Sigmoid colon (tissue), 7 donors: ENCODE measurements around the gene NAA50. TPM values are rescaled to one million over a fixed set of nuclear protein-coding genes. Genes with fewer than 3 reads are reported as not detected.

Experiments used
- DNase-seq: peaks from one replicate; pipeline ENCODE4 v3.0.0-alpha.2; 2019
- H3K27ac ChIP-seq, 4 donors: fragments of 200-600 bp; sonication (generic); one replicate each; pipeline ENCODE4 v1.5.1; 2016 to 2019; ENCODE audit warnings: mild to moderate bottlenecking in 1 of 4
- H3K27me3 ChIP-seq, 3 donors: fragments of 200-600 bp; sonication (generic); one replicate each; pipeline ENCODE4 v1.5.1; 2019; ENCODE audit warnings: mild to moderate bottlenecking in 1 of 3
- H3K36me3 ChIP-seq, 4 donors: fragments of 200-600 bp; sonication (generic); one replicate each; pipeline ENCODE4 v1.5.1; 2016 to 2019
- H3K4me1 ChIP-seq, 4 donors: fragments of 200-600 bp; sonication (generic); one replicate each; pipeline ENCODE4 v1.5.1; 2017 to 2019
- H3K4me3 ChIP-seq, 4 donors: fragments of 200-600 bp; sonication (generic); one replicate each; pipeline ENCODE4 v1.5.1; 2017 to 2019; ENCODE audit warnings: mild to moderate bottlenecking in 2 of 4, moderate library complexity in 1 of 4
- H3K9me3 ChIP-seq, 4 donors: fragments of 200-600 bp in 3 of 4; sonication (generic) in 3 of 4; one replicate each; pipeline versions ENCODE4 v1.5.1 to v1.6.1; 2013 to 2019
- CTCF ChIP-seq, 4 experiments: fragments of 450-650 bp in 3 of 4; fragments of 200-600 bp in 1 of 4; IDR thresholded peaks; one replicate each; pipeline ENCODE4 v1.5.1; 2016 to 2019; ENCODE audit warnings: antibody characterized with exemption in 4 of 4, mild to moderate bottlenecking in 3 of 4, moderate library complexity in 2 of 4
- EP300 ChIP-seq, 4 donors: sonication (generic); formaldehyde crosslinking; IDR thresholded peaks; one replicate each; pipeline ENCODE4 v1.6.1; 2017; ENCODE audit warnings: antibody characterized with exemption in 4 of 4
- POLR2A ChIP-seq, 2 donors: fragments of 450-650 bp; IDR thresholded peaks; one replicate each; pipeline ENCODE4 v1.6.1; 2016; ENCODE audit warnings: antibody characterized with exemption in 2 of 2, mild to moderate bottlenecking in 2 of 2, moderate library complexity in 2 of 2
- POLR2AphosphoS5 ChIP-seq, 4 donors: sonication (generic); formaldehyde crosslinking; IDR thresholded peaks; one replicate each; pipeline ENCODE4 v1.6.1; 2017; ENCODE audit warnings: antibody characterized with exemption in 4 of 4
- WGBS, 2 donors: extraction: QIAGEN DNeasy Blood & Tissue Kit; methylation state at CpG; one replicate each; pipeline ENCODE4 v1.1.7; 2013; 5-methylcytosine and 5-hydroxymethylcytosine counted together
- intact Hi-C: fragments of 100-400 bp; cut with DNase I; formaldehyde crosslinking; loops from one replicate; pipeline ENCODE4 v1.15.1; 2023
- polyA plus RNA-seq, 3 donors: library from polyadenylated mRNA; stranded (reverse); fragments of 200-250 nt; gene quantifications; one replicate each; pipeline ENCODE4 v1.2.3, GENCODE V29; 2013
- total RNA-seq, 4 donors: library from RNA; depleted of rRNA; stranded (reverse); fragments of >200 nt; gene quantifications; one replicate each; pipeline ENCODE4 v1.1.0, GENCODE V29; 2016
- donor health status: healthy with polysubstance abuse.
- donor health status: Bipolar disorder and iron deficiency.
- donor health status: healthy.

The NAA50 gene
- total and polyA plus RNA-seq, 7 donors: 29.4 to 89.9 (median 64.1) TPM

GRCh38 chr3:113741086-113741485, 5.0 kb downstream of the NAA50 start:
- Histone ChIP-seq H3K27ac (no peak overlapping the region), H3K4me1 (peaks cover 0 to 81% (median 40%) of the 10 kb centered on the region in 4 donors), H3K36me3 (no peaks in the 10 kb centered on the region), H3K9me3 (no peaks in the 10 kb centered on the region), H3K27me3 (no peaks in the 10 kb centered on the region), H3K4me3 (no peak overlapping the region)
- TF ChIP-seq EP300 (IDR thresholded peaks at IDR 0.05) (no peak), POLR2A (IDR thresholded peaks at IDR 0.05) (no peak), CTCF (IDR thresholded peaks at IDR 0.05) (no peak), POLR2AphosphoS5 (IDR thresholded peaks at IDR 0.05) (no peak)
- WGBS, 2 donors: 38 to 65% methylated on average over 5 of the region's 5 CpGs
- no peak for DNase-seq
- intact Hi-C loops: loop anchor here (10.0 kb wide), 1 partner anchor 596 kb away; no protein-coding TSS in a partner anchor

DNA sequence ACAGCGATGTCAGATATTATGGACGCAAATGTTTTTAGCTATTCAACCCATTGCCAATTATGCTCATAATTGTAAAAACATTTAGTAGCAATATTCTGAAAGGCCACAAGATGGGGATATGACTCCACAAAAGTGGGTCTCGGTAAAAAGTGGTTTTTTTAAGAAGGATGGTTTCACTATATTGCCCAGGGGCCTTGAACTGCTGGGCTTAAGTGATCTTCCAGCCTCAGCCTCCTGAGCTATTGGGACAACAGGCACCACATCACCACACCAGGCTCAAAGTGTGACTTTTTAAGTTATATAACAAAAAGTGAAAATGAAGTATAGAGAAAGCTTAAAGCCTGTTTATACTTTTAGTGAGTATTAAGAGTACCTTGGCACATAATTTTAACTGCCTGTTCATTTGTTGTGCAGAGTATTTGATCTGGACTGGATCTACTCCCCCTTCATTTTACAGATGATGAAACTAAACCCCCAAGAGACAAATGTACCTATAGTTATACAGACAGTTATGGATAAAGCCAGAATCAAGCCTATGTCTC, 9.4 kb downstream of the NAA50 start:
- peaks cover 0 to 56% (median 27%) of the 10 kb centered on the region in 4 donors for H3K4me1 ChIP-seq
- intact Hi-C loops: loop anchor here (2.0 to 10.0 kb wide), 2 partner anchors 58 to 102 kb away; partner anchors contain the start of gene GRAMD1C
- WGBS, 2 donors: 19 to 26% methylated on average over 3 of the region's 3 CpGs

DNA sequence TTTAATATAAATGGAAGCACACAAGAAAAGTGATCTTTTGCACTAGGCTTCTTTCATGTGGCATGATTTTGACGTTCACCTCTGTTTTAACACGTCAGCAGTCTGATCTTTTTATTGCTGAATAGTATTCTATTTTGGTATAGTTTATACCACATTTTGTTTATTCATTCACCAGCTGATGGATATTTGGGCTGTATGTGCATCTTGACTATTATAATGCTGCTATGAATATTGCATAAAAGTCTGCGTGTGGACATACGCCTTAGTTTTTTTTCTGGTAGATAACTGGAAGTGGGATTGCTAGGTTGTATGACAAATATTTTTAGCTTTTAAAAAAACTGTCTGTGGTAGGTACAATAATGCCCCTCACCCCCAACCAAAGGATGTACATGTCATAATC, 14.4 kb downstream of the NAA50 start:
- TF ChIP-seq POLR2A (IDR thresholded peaks at IDR 0.05) (no peak), POLR2AphosphoS5 (IDR thresholded peaks at IDR 0.05) (no peak), CTCF (IDR thresholded peaks at IDR 0.05) (no peak), EP300 (IDR thresholded peaks at IDR 0.05) (no peak)
- H3K4me3 ChIP-seq: no peak overlapping the region
- H3K27ac ChIP-seq: no peak overlapping the region
- WGBS, 2 donors: 73 to 74% methylated on average over 4 of the region's 4 CpGs
- intact Hi-C loops: loop anchor here (10.0 kb wide), 1 partner anchor 63 kb away; no protein-coding TSS in a partner anchor
- H3K4me1 ChIP-seq: peaks cover 0 to 31% (median 20%) of the 10 kb centered on the region in 4 donors
- no peak for DNase-seq
- H3K36me3 ChIP-seq: no peaks in the 10 kb centered on the region
- H3K9me3 ChIP-seq: no peaks in the 10 kb centered on the region
- no peaks in the 10 kb centered on the region for H3K27me3 ChIP-seq

More for the DNA sequence above, 9.4 kb downstream of the NAA50 start:
- Histone ChIP-seq H3K9me3 (no peaks in the 10 kb centered on the region), H3K27me3 (no peaks in the 10 kb centered on the region), H3K4me3 (no peak overlapping the region), H3K27ac (peak overlapping the region in 2 of 4 donors; percentile 20 to 47), H3K36me3 (no peaks in the 10 kb centered on the region)
- no peak for DNase-seq
- peak; percentile 30 to 68 (median 63) for TF ChIP-seq CTCF (IDR thresholded peaks at IDR 0.05)
- no peak for TF ChIP-seq EP300 (IDR thresholded peaks at IDR 0.05)
- no peak for TF ChIP-seq POLR2AphosphoS5 (IDR thresholded peaks at IDR 0.05)
- TF ChIP-seq POLR2A (IDR thresholded peaks at IDR 0.05): no peak

DNA sequence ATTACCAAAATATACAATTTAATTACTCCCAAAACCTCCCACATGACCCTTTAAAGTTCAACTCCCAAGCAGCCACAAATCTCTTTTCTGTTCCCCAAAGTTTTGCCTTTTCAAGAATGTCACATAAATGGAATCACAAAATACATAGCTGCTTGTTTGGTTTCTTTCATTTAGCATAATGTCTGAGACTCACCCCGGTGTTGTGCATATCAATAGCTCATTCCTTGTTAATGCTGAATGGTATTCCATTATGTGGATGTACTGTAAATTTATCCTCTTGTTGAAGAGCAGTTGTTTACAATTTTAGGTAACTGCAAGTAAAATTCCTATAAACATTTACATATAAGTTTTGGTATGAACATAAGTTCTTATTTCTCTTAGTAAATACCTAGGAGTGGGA, 15.5 kb downstream of the NAA50 start:
- H3K4me3 ChIP-seq: no peak overlapping the region
- 92 to 94% methylated on average over 1 of the region's 1 CpG for WGBS, 2 donors
- no peaks in the 10 kb centered on the region for H3K9me3 ChIP-seq
- TF ChIP-seq POLR2AphosphoS5 (IDR thresholded peaks at IDR 0.05) (no peak), POLR2A (IDR thresholded peaks at IDR 0.05) (no peak), CTCF (IDR thresholded peaks at IDR 0.05) (no peak), EP300 (IDR thresholded peaks at IDR 0.05) (no peak)
- H3K36me3 ChIP-seq: no peaks in the 10 kb centered on the region
- no peak for DNase-seq
- no peaks in the 10 kb centered on the region for H3K27me3 ChIP-seq
- H3K27ac ChIP-seq: no peak overlapping the region
- H3K4me1 ChIP-seq: peaks cover 0 to 28% (median 14%) of the 10 kb centered on the region in 4 donors
- intact Hi-C loops: loop anchor here (10.0 kb wide), 1 partner anchor 64 kb away; no protein-coding TSS in a partner anchor
